DOHH2 (cell line): ENCODE results near the gene ATP2A1.

Source experiments
- CTCF ChIP-seq: fragments of 200-600 bp; sonication (generic); IDR thresholded peaks from one replicate; pipeline ENCODE4 v1.5.1; 2014; ENCODE audit warnings: antibody characterized with exemption, mild to moderate bottlenecking, low read depth, low read length; ENCODE audit not compliant: poor library complexity, severe bottlenecking
- EZH2phosphoT487 ChIP-seq: fragments of 200-600 bp; sonication (generic); IDR thresholded peaks from 2 replicates; pipeline ENCODE4 v1.6.1; 2017; ENCODE audit warnings: borderline replicate concordance, mild to moderate bottlenecking, antibody characterized with exemption, low read length, moderate library complexity, mixed read lengths

GRCh38 chr16:28845293-28845692 lies 33.0 kb upstream of the ATP2A1 start:
- TF ChIP-seq EZH2phosphoT487 (no peak), CTCF (no peak)
